Aorta (tissue), 5 donors: ENCODE measurements around the gene FJX1. TPM values are rescaled to one million over a fixed set of nuclear protein-coding genes. Genes with fewer than 3 reads are reported as not detected.

Source experiments
- ATAC-seq: fragments of 200-7000 bp; cut with Tn5 transposase; one replicate; pipeline ENCODE4 v1.9.1; 2022; ENCODE audit warnings: moderate library complexity; ENCODE audit not compliant: low FRiP score
- DNase-seq, 2 donors: peaks; one replicate each; pipeline ENCODE4 v3.0.0-alpha.2; 2020
- H3K27ac ChIP-seq, 2 donors: one replicate each; pipeline ENCODE4 v1.5.1; 2013; ENCODE audit warnings: low read length in 2 of 2, mild to moderate bottlenecking in 2 of 2, moderate library complexity in 2 of 2, control low read depth in 1 of 2, inconsistent platforms in 1 of 2, low read depth in 1 of 2
- H3K27me3 ChIP-seq, 2 donors: one replicate each; pipeline ENCODE4 v1.6.1; 2013; ENCODE audit warnings: control low read depth in 1 of 2, low read length in 1 of 2, mild to moderate bottlenecking in 1 of 2, moderate library complexity in 1 of 2; ENCODE audit not compliant: insufficient read depth in 2 of 2, control insufficient read depth in 1 of 2
- H3K36me3 ChIP-seq, 2 donors: one replicate each; pipeline ENCODE4 v1.6.1; 2013; ENCODE audit warnings: control low read depth in 1 of 2, low read length in 1 of 2, mild to moderate bottlenecking in 1 of 2; ENCODE audit not compliant: insufficient read depth in 2 of 2, control insufficient read depth in 1 of 2
- H3K4me1 ChIP-seq, 2 donors: one replicate each; pipeline ENCODE4 v1.6.1; 2013; ENCODE audit warnings: low read length in 2 of 2, control low read depth in 1 of 2, mild to moderate bottlenecking in 1 of 2, moderate library complexity in 1 of 2; ENCODE audit not compliant: insufficient read depth in 2 of 2, control insufficient read depth in 1 of 2
- H3K4me3 ChIP-seq, 2 donors: one replicate each; pipeline ENCODE4 v1.5.1; 2013; ENCODE audit warnings: low read length in 2 of 2, control low read depth in 1 of 2, mild to moderate bottlenecking in 1 of 2
- H3K9me3 ChIP-seq: one replicate; pipeline ENCODE4 v1.6.1; 2013; ENCODE audit warnings: mild to moderate bottlenecking, low read length; ENCODE audit not compliant: control insufficient read depth
- WGBS, 2 donors: extraction: QIAGEN DNeasy Blood & Tissue Kit; methylation state at CpG; one replicate each; pipeline ENCODE4 v1.1.7; 2013; 5-methylcytosine and 5-hydroxymethylcytosine counted together
- intact Hi-C, 2 donors: fragments of 100-400 bp; cut with DNase I; formaldehyde crosslinking; loops; one replicate each; pipeline versions ENCODE4 v1.14.2 to v1.15.0; 2022
- polyA plus RNA-seq, 2 donors: library from polyadenylated mRNA; stranded (reverse); fragments of 200-250 nt; gene quantifications; one replicate each; pipeline ENCODE4 v1.2.3, GENCODE V29; 2013
- total RNA-seq, 2 donors: library from RNA; stranded (reverse); fragmentation: NEBNext Ultra II Directional; extraction: Animal tissue kit (Norgen Biotek cat#: 25700); gene quantifications; one replicate each; pipeline ENCODE4 v1.2.1, GENCODE V29; 2021
- donor health status: healthy with polysubstance abuse.
- donor health status: Bipolar disorder and iron deficiency.
- donor health status: DM: no; HTN: no; CAD: no.
- donor health status: DM: no; HTN: no; CAD: no.
- donor health status: DM: yes; HTN: yes; CAD: no.

The FJX1 gene
- total and polyA plus RNA-seq, 4 donors, result 1.00 to 10.4 (median 5.8) TPM; not detected in 1

DNA sequence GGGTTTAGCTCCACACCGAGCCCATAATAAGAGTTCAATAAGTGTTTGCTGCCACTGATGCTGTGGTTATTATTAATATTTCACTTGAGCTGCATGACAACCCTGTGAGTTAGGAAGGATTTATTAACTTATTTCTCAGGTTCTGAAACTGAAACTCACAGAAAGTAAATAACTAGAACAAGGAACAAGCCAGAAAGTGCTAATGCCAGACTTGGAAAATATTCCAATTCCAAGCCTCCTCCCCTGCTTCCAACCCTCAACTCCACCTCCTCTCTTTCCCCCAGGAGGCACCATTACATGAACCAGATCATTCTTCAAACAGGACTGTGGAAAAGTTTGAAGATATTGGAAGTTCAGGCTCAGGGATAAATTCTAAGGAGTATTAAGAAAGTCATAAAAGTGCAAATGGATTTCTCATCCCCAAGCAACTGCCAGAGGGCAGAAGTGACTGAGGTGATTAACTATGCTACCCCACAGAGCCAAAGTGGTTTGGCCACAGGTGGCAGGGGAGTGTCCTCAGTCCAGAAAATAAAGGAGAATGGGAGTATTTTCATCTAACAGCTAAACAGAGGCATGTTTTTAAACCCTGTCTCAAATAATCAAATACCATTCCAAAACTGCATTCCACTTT lies 3.2 kb upstream of the FJX1 start:
- Histone ChIP-seq H3K4me3 (no peak overlapping the region), H3K27ac (no peak overlapping the region), H3K9me3 (no peaks in the 10 kb centered on the region), H3K4me1 (no peaks in the 10 kb centered on the region), H3K27me3 (no peaks in the 10 kb centered on the region), H3K36me3 (no peaks in the 10 kb centered on the region)
- no peak for ATAC-seq
- WGBS, 2 donors, result 36 to 44% methylated on average over 1 of the region's 1 CpG
- no peak for DNase-seq
- intact Hi-C loops, result loop anchor here (5.0 to 10.0 kb wide), 6 partner anchors 47 to 517 kb away; partner anchors contain the start of genes TRIM44 (in 2 of the 2) and LDLRAD3 (in 1 of the 2)

DNA sequence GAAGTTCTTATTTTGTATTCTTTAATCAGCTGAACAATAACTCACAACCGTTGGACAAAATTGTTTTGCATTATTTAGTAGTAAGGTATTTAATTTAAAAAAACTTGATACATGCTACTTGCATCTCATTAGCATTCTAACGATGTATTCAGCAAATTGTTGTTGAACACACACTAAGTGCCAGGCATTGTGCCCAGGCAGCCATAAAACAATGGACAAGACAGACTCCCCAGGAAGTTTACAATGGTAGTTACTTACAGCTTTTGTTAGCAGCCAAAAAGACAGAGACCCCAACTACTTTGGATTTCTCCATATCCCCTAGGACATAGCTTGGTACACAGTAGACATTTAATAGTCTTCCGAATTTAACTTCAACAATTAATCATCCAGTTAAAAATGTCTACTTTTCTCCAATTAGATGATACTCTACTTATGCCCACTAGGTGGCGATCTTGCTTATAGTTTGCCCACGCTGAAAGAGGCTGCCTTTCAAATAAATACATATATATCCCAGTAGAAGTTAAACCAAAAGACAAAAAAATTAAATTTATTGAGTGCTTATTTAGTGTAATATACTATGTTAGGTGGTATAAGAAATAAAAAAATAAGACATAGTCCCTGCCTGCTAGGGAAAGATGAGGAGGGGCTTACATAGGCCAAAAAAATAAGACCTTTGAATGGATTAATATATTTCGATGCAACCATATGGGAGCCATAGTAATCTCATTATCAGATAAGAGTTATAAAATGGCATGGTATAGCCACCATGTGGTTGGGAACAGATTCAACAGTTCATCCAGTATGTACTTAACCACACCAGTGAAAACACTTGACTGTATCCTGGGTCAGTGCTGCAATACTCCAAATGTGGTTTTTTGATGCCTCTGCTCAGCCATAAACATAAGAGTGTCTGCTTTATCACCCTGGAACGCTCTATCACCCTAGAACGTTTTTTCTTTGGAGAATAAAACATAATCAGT lies 2.0 kb upstream of the FJX1 start:
- ATAC-seq (no peak), DNase-seq (no peak)
- H3K4me1 ChIP-seq, result no peaks in the 10 kb centered on the region
- no peaks in the 10 kb centered on the region for H3K36me3 ChIP-seq
- intact Hi-C loops, result loop anchor here (2.0 to 10.0 kb wide), 9 partner anchors 46 to 651 kb away; partner anchors contain the start of genes TRIM44 (in 2 of the 2) and LDLRAD3 (in 1 of the 2)
- H3K27me3 ChIP-seq, result no peaks in the 10 kb centered on the region
- H3K4me3 ChIP-seq, result no peak overlapping the region
- no peaks in the 10 kb centered on the region for H3K9me3 ChIP-seq
- no peak overlapping the region for H3K27ac ChIP-seq
- 24 to 25% methylated on average over 8 of the region's 8 CpGs for WGBS, 2 donors

DNA sequence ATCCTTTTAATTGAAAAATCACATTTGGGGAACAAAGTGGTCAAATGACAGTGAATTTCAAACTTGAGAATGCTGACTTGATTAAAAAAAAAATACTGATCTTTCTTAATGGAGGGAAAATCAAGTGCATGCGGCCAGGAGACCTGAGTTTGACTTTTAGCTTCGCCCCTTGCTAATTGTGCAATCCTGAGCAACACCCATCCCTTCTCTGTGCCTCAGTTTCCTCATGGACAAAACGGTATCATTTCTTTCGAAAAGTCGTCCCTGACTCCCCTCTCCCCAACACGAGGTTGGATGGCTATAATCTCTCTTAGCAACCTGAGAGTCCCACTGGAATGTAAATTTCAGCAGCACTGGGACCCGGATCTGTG lies 959 bp upstream of the FJX1 start:
- DNase-seq (no peak), ATAC-seq (no peak)
- WGBS, 2 donors, result 72 to 73% methylated on average over 7 of the region's 7 CpGs
- no peaks in the 10 kb centered on the region for H3K27me3 ChIP-seq
- H3K4me3 ChIP-seq, result no peak overlapping the region
- intact Hi-C loops, result loop anchor here (2.0 to 10.0 kb wide), 9 partner anchors 45 to 650 kb away; partner anchors contain the start of genes TRIM44 (in 2 of the 2) and LDLRAD3 (in 1 of the 2)
- no peaks in the 10 kb centered on the region for H3K36me3 ChIP-seq
- no peaks in the 10 kb centered on the region for H3K9me3 ChIP-seq
- H3K4me1 ChIP-seq, result no peaks in the 10 kb centered on the region
- no peak overlapping the region for H3K27ac ChIP-seq

DNA sequence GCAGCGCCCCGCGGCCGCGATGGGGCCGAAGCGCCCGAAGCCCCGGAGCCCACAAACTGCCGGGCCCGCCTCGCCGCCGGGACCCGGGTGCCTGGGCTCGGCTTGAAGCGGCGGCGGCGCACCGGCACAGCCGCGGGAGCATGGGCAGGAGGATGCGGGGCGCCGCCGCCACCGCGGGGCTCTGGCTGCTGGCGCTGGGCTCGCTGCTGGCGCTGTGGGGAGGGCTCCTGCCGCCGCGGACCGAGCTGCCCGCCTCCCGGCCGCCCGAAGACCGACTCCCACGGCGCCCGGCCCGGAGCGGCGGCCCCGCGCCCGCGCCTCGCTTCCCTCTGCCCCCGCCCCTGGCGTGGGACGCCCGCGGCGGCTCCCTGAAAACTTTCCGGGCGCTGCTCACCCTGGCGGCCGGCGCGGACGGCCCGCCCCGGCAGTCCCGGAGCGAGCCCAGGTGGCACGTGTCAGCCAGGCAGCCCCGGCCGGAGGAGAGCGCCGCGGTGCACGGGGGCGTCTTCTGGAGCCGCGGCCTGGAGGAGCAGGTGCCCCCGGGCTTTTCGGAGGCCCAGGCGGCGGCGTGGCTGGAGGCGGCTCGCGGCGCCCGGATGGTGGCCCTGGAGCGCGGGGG lies 346 bp downstream of the FJX1 start:
- no peaks in the 10 kb centered on the region for H3K9me3 ChIP-seq
- no peaks in the 10 kb centered on the region for H3K4me1 ChIP-seq
- ATAC-seq, result peak; percentile 3
- peak overlapping the region; percentile 27 to 59 for H3K4me3 ChIP-seq
- no peak overlapping the region for H3K27ac ChIP-seq
- peak; percentile 48 to 79 for DNase-seq
- intact Hi-C loops, result loop anchor here (5.0 to 10.0 kb wide), 6 partner anchors 44 to 514 kb away; partner anchors contain the start of genes TRIM44 (in 2 of the 2) and LDLRAD3 (in 1 of the 2)
- H3K36me3 ChIP-seq, result no peaks in the 10 kb centered on the region
- 0% methylated on average over 45 to 91 of the region's 91 CpGs for WGBS, 2 donors
- no peaks in the 10 kb centered on the region for H3K27me3 ChIP-seq

DNA sequence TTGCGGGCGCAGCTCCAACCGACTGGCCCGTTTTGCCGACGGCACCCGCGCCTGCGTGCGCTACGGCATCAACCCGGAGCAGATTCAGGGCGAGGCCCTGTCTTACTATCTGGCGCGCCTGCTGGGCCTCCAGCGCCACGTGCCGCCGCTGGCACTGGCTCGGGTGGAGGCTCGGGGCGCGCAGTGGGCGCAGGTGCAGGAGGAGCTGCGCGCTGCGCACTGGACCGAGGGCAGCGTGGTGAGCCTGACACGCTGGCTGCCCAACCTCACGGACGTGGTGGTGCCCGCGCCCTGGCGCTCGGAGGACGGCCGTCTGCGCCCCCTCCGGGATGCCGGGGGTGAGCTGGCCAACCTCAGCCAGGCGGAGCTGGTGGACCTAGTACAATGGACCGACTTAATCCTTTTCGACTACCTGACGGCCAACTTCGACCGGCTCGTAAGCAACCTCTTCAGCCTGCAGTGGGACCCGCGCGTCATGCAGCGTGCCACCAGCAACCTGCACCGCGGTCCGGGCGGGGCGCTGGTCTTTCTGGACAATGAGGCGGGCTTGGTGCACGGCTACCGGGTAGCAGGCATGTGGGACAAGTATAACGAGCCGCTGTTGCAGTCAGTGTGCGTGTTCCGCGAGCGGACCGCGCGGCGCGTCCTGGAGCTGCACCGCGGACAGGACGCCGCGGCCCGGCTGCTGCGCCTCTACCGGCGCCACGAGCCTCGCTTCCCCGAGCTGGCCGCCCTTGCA lies 1.0 kb downstream of the FJX1 start:
- H3K4me1 ChIP-seq, result no peaks in the 10 kb centered on the region
- no peaks in the 10 kb centered on the region for H3K27me3 ChIP-seq
- DNase-seq (peak; percentile 48 to 78), ATAC-seq (peak; percentile 42)
- peak overlapping the region; percentile 27 to 59 for H3K4me3 ChIP-seq
- H3K36me3 ChIP-seq, result no peaks in the 10 kb centered on the region
- intact Hi-C loops, result loop anchor here (5.0 to 10.0 kb wide), 6 partner anchors 43 to 513 kb away; partner anchors contain the start of genes TRIM44 (in 2 of the 2) and LDLRAD3 (in 1 of the 2)
- H3K27ac ChIP-seq, result no peak overlapping the region
- 0 to 1% methylated on average over 69 to 84 of the region's 84 CpGs for WGBS, 2 donors
- no peaks in the 10 kb centered on the region for H3K9me3 ChIP-seq

DNA sequence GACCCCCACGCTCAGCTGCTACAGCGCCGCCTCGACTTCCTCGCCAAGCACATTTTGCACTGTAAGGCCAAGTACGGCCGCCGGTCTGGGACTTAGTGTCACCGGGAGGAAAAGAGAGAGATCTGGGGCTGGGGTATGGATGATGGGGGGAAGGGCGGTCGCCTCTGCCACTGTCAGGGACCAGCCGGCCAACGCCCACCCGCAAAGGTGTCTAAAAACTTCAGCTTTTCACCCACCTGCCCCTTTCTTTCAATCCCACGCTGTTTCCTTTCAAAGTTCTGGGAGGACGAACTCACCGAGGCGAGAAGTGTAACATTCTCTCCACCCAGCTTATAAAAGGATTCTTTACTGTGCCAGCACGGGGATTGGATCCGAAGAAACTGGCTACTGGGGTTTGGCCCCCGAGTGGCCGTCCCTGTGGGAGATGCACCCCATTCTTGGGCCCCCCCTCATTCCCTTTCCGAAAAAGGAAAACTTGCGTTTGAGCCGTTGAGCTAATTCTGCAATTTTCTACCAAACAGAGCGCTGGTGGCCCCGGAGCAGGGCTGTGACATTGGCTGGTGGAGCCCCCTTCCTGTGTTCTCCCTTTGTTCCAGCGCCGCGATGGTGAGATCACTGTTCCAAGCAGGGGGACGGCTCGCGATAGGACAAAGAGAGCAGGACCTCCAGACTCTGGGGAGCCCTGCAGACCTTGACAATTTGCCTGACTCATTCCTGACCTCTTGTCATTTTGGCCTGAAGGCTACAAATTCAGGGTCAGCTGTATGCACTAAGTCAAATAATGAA lies 1.8 kb downstream of the FJX1 start:
- DNase-seq, result no peak
- intact Hi-C loops, result loop anchor here (5.0 to 10.0 kb wide), 6 partner anchors 42 to 512 kb away; partner anchors contain the start of genes TRIM44 (in 2 of the 2) and LDLRAD3 (in 1 of the 2)
- H3K4me1 ChIP-seq, result no peaks in the 10 kb centered on the region

DNA sequence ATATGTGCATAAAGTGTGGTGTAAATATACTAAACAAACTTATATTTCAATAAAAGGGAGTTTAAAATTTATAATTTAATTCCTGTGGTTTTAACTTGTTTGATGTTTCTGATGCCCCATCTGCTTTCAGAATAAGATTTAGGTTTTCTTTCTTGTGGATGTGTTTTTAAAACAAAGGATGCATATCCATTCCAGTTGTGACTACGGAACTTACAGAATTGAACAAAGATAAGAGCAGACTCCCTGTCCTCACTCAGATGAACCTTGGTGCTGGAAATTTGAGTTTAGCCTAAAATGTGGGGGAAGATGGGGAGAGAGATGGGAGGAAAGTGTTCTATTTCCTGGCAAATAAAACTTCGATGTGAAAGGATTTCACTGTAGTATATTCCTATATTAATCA lies 2.5 kb downstream of the FJX1 start:
- H3K27ac ChIP-seq, result no peak overlapping the region
- no peak for DNase-seq
- H3K4me3 ChIP-seq, result no peak overlapping the region
- no peaks in the 10 kb centered on the region for H3K4me1 ChIP-seq
- no peaks in the 10 kb centered on the region for H3K9me3 ChIP-seq
- no peak for ATAC-seq
- H3K36me3 ChIP-seq, result no peaks in the 10 kb centered on the region
- 90 to 96% methylated on average over 2 of the region's 2 CpGs for WGBS, 2 donors
- H3K27me3 ChIP-seq, result no peaks in the 10 kb centered on the region
- intact Hi-C loops, result no loop called here

More for the DNA sequence above, 1.8 kb downstream of the FJX1 start:
- no peaks in the 10 kb centered on the region for H3K9me3 ChIP-seq
- no peaks in the 10 kb centered on the region for H3K27me3 ChIP-seq
- ATAC-seq, result no peak
- no peak overlapping the region for H3K4me3 ChIP-seq
- no peaks in the 10 kb centered on the region for H3K36me3 ChIP-seq
- H3K27ac ChIP-seq, result no peak overlapping the region
- 9% methylated on average over 31 to 33 of the region's 33 CpGs for WGBS, 2 donors
